Hepatocyte (in vitro differentiated cells): ENCODE results near the gene LNX1. TPM values are rescaled to one million over a fixed set of nuclear protein-coding genes. Genes with fewer than 3 reads are reported as not detected.

Experiments used
- DNase-seq: peaks from one replicate; pipeline ENCODE4 v3.0.0-alpha.2; 2016; ENCODE audit warnings: low spot score
- H2AFZ ChIP-seq: fragments of 200-600 bp; sonication (generic); 2 replicates; pipeline ENCODE4 v1.6.0; 2016; ENCODE audit warnings: antibody characterized with exemption, mild to moderate bottlenecking
- H3K27ac ChIP-seq: fragments of 200-600 bp; sonication (generic); 2 replicates; pipeline ENCODE4 v1.5.1; 2016; ENCODE audit warnings: mild to moderate bottlenecking
- H3K27me3 ChIP-seq: fragments of 200-600 bp; sonication (generic); 2 replicates; pipeline ENCODE4 v1.6.1; 2016
- H3K36me3 ChIP-seq: fragments of 200-600 bp; sonication (generic); replicated peaks from 2 replicates; pipeline ENCODE4 v1.5.1; 2016; ENCODE audit warnings: low read depth; ENCODE audit not compliant: insufficient read depth
- H3K4me1 ChIP-seq: fragments of 200-600 bp; sonication (generic); 2 replicates; pipeline ENCODE4 v1.5.1; 2016; ENCODE audit warnings: mild to moderate bottlenecking, moderate library complexity; ENCODE audit not compliant: insufficient read depth
- H3K4me2 ChIP-seq: fragments of 200-600 bp; sonication (generic); 2 replicates; pipeline ENCODE4 v1.6.0; 2016
- H3K4me3 ChIP-seq: fragments of 200-600 bp; sonication (generic); 2 replicates; pipeline ENCODE4 v1.5.1; 2016; ENCODE audit warnings: mild to moderate bottlenecking
- H3K79me2 ChIP-seq: fragments of 200-600 bp; sonication (generic); 2 replicates; pipeline ENCODE4 v1.6.0; 2017; ENCODE audit warnings: mild to moderate bottlenecking
- H3K9me2 ChIP-seq: fragments of 200-600 bp; sonication (generic); replicated peaks from 2 replicates; pipeline ENCODE4 v1.6.0; 2017; ENCODE audit warnings: mild to moderate bottlenecking; ENCODE audit not compliant: insufficient read depth
- H3K9me3 ChIP-seq: fragments of 200-600 bp; sonication (generic); 2 replicates; pipeline ENCODE4 v1.5.1; 2016; ENCODE audit warnings: low read depth, mild to moderate bottlenecking
- H4K20me1 ChIP-seq: fragments of 200-600 bp; sonication (generic); 2 replicates; pipeline ENCODE4 v1.6.0; 2016; ENCODE audit warnings: mild to moderate bottlenecking; ENCODE audit not compliant: insufficient read depth, poor library complexity, severe bottlenecking
- CTCF ChIP-seq: fragments of 200-600 bp; sonication (generic); IDR thresholded peaks from 2 replicates; pipeline ENCODE4 v1.5.1; 2016; ENCODE audit warnings: antibody characterized with exemption, mild to moderate bottlenecking; ENCODE audit not compliant: poor library complexity
- EZH2 ChIP-seq: fragments of 200-600 bp; sonication (generic); IDR thresholded peaks from 2 replicates; pipeline ENCODE4 v1.6.1; 2016; ENCODE audit warnings: antibody characterized with exemption, mild to moderate bottlenecking, borderline replicate concordance
- EZH2phosphoT487 ChIP-seq: fragments of 200-600 bp; sonication (generic); IDR thresholded peaks from one replicate; pipeline ENCODE4 v1.6.1; 2018; ENCODE audit warnings: antibody characterized with exemption, mild to moderate bottlenecking, low read depth, moderate library complexity; ENCODE audit not compliant: unreplicated experiment, severe bottlenecking
- WGBS: methylation state at CpG from one replicate; pipeline ENCODE4 v1.1.6; 2016; ENCODE audit warnings: low lambda C conversion rate; ENCODE audit errors: missing lambda C conversion rate; 5-methylcytosine and 5-hydroxymethylcytosine counted together
- polyA plus RNA-seq: library from polyadenylated mRNA; unstranded; fragments of >200 nt; fragmentation: Nextera tagmentation; extraction: Ambion mirVana; gene quantifications from 2 replicates; pipeline ENCODE4 v1.2.1, GENCODE V29; 2016
- total RNA-seq: library from RNA; depleted of rRNA; stranded (reverse); fragments of >200 nt; gene quantifications from 2 replicates; pipeline ENCODE4 v1.2.3, GENCODE V29; 2014

The LNX1 gene
- total and polyA plus RNA-seq, 2 experiments from 2014 or later: 8.4 to 16.7 TPM

GRCh38 chr4:53575552-53575951 lies 15.7 kb downstream of the LNX1 start:
- WGBS: 94% methylated on average over 4 of the region's 4 CpGs
- no peak overlapping the region for H3K4me3 ChIP-seq
- no peak overlapping the region for H3K4me2 ChIP-seq
- peaks cover 46% of the 10 kb centered on the region for H3K79me2 ChIP-seq
- peaks cover 27% of the 10 kb centered on the region for H3K4me1 ChIP-seq
- H3K27ac ChIP-seq: no peak overlapping the region
- no peak for TF ChIP-seq CTCF
- no peak for TF ChIP-seq EZH2phosphoT487
- no peak for TF ChIP-seq EZH2
- no peak overlapping the region for H2AFZ ChIP-seq
- no peak for DNase-seq
- H3K27me3 ChIP-seq: no peaks in the 10 kb centered on the region
- H4K20me1 ChIP-seq: no peaks in the 10 kb centered on the region
- no peaks in the 10 kb centered on the region for H3K36me3 ChIP-seq
- no peaks in the 10 kb centered on the region for H3K9me2 ChIP-seq
- no peaks in the 10 kb centered on the region for H3K9me3 ChIP-seq

- Histone ChIP-seq H2AFZ (no peak overlapping the region), H4K20me1 (no peaks in the 10 kb centered on the region), H3K4me1 (peaks cover 17% of the 10 kb centered on the region), H3K36me3 (no peaks in the 10 kb centered on the region), H3K27ac (no peak overlapping the region), H3K9me3 (no peaks in the 10 kb centered on the region), H3K79me2 (peaks cover 36% of the 10 kb centered on the region), H3K9me2 (no peaks in the 10 kb centered on the region), H3K27me3 (no peaks in the 10 kb centered on the region), H3K4me3 (no peak overlapping the region), H3K4me2 (no peak overlapping the region)
- 96% methylated on average over 1 of the region's 1 CpG for WGBS
- DNase-seq: no peak
- TF ChIP-seq EZH2: no peak
- TF ChIP-seq EZH2phosphoT487: no peak
- no peak for TF ChIP-seq CTCF
Observed at GRCh38 chr4:53574528-53574927, 16.8 kb downstream of the LNX1 start.

GRCh38 chr4:53573696-53574095 lies 17.6 kb downstream of the LNX1 start:
- Histone ChIP-seq H3K9me3 (no peaks in the 10 kb centered on the region), H3K4me2 (no peak overlapping the region), H4K20me1 (no peaks in the 10 kb centered on the region), H3K4me3 (no peak overlapping the region), H3K27ac (no peak overlapping the region), H3K27me3 (no peaks in the 10 kb centered on the region), H3K79me2 (peaks cover 28% of the 10 kb centered on the region), H3K9me2 (no peaks in the 10 kb centered on the region), H3K4me1 (peaks cover 14% of the 10 kb centered on the region), H3K36me3 (no peaks in the 10 kb centered on the region), H2AFZ (no peak overlapping the region)
- no peak for DNase-seq
- WGBS: 84% methylated on average over 3 of the region's 3 CpGs
- TF ChIP-seq EZH2: no peak
- no peak for TF ChIP-seq EZH2phosphoT487
- no peak for TF ChIP-seq CTCF

- Histone ChIP-seq H3K4me3 (no peak overlapping the region), H3K36me3 (no peaks in the 10 kb centered on the region), H3K4me1 (peaks cover 13% of the 10 kb centered on the region), H3K4me2 (no peak overlapping the region), H3K9me2 (no peaks in the 10 kb centered on the region), H3K9me3 (no peaks in the 10 kb centered on the region), H4K20me1 (no peaks in the 10 kb centered on the region), H2AFZ (no peak overlapping the region), H3K27ac (no peak overlapping the region), H3K27me3 (no peaks in the 10 kb centered on the region), H3K79me2 (peaks cover 17% of the 10 kb centered on the region)
- 94% methylated on average over 2 of the region's 2 CpGs for WGBS
- TF ChIP-seq CTCF: no peak
- TF ChIP-seq EZH2phosphoT487: no peak
- no peak for TF ChIP-seq EZH2
- no peak for DNase-seq
Observed at GRCh38 chr4:53572600-53572994, 18.7 kb downstream of the LNX1 start.
